ENCODE data around the gene CD27. TPM values are rescaled to one million over a fixed set of nuclear protein-coding genes. Genes with fewer than 3 reads are reported as not detected.

The CD27 gene
- total RNA-seq, 1 donor from 2014 or later: not detected

GRCh38 chr12:6463858-6464257 is 19.1 kb downstream of the CD27 start:
- TF ChIP-seq EZH2 (IDR thresholded peaks at IDR 0.05): no peak
- TF ChIP-seq CTCF (IDR thresholded peaks at IDR 0.05): no peak
- no peak for TF ChIP-seq EZH2phosphoT487 (IDR thresholded peaks at IDR 0.05)
- H3F3A ChIP-seq (ENCODE audit: low read depth): peaks cover 7% of the 10 kb centered on the region
- H3K4me3 ChIP-seq: no peak overlapping the region
- no peaks in the 10 kb centered on the region for H3K36me3 ChIP-seq
- H3K79me2 ChIP-seq (ENCODE audit: low read depth): peaks cover 6% of the 10 kb centered on the region
- H2AFZ ChIP-seq (replicated peaks): no peak overlapping the region
- H3K27ac ChIP-seq: no peak overlapping the region
- no peaks in the 10 kb centered on the region for H3K9me3 ChIP-seq (ENCODE audit: low read depth)
- H3K9me3 Mint-ChIP-seq: no peaks in the 10 kb centered on the region
- no peak overlapping the region for H3K9ac ChIP-seq
- H4K20me1 ChIP-seq (ENCODE audit: low read depth): no peaks in the 10 kb centered on the region
- no peak overlapping the region for H3K4me3 Mint-ChIP-seq
- H3K4me1 Mint-ChIP-seq: peaks cover 7% of the 10 kb centered on the region
- H3K36me3 Mint-ChIP-seq: peaks cover 11% of the 10 kb centered on the region
- no peaks in the 10 kb centered on the region for H3K27me3 ChIP-seq
- no peak overlapping the region for H3K27ac Mint-ChIP-seq
- DNase-seq (ENCODE audit: low spot score): no peak
- H3K27me3 Mint-ChIP-seq (ENCODE audit: insufficient read depth, low read depth): peaks cover 3% of the 10 kb centered on the region
- peaks cover under 1% of the 10 kb centered on the region for H3K4me1 ChIP-seq
- H3K4me2 ChIP-seq: no peak overlapping the region

- H3K9ac ChIP-seq: no peak overlapping the region
- TF ChIP-seq EZH2 (IDR thresholded peaks at IDR 0.05) (no peak), EZH2phosphoT487 (IDR thresholded peaks at IDR 0.05) (no peak), CTCF (IDR thresholded peaks at IDR 0.05) (no peak)
- no peak overlapping the region for H3K27ac ChIP-seq
- H2AFZ ChIP-seq (replicated peaks): no peak overlapping the region
- no peaks in the 10 kb centered on the region for H3K9me3 ChIP-seq (ENCODE audit: low read depth)
- no peak overlapping the region for H3K4me3 Mint-ChIP-seq
- H3K36me3 ChIP-seq: no peaks in the 10 kb centered on the region
- H3K4me1 Mint-ChIP-seq: peaks cover 13% of the 10 kb centered on the region
- H3K9me3 Mint-ChIP-seq: no peaks in the 10 kb centered on the region
- no peaks in the 10 kb centered on the region for H4K20me1 ChIP-seq (ENCODE audit: low read depth)
- peaks cover 12% of the 10 kb centered on the region for H3K79me2 ChIP-seq (ENCODE audit: low read depth)
- peaks cover 11% of the 10 kb centered on the region for H3K36me3 Mint-ChIP-seq
- no peaks in the 10 kb centered on the region for H3K27me3 ChIP-seq
- peaks cover 7% of the 10 kb centered on the region for H3F3A ChIP-seq (ENCODE audit: low read depth)
- peak overlapping the region; percentile 16 for H3K27ac Mint-ChIP-seq
- no peak overlapping the region for H3K4me3 ChIP-seq
- H3K4me2 ChIP-seq: no peak overlapping the region
- peaks cover 2% of the 10 kb centered on the region for H3K27me3 Mint-ChIP-seq (ENCODE audit: insufficient read depth, low read depth)
- peaks cover 7% of the 10 kb centered on the region for H3K4me1 ChIP-seq
- DNase-seq (ENCODE audit: low spot score): no peak
Observed at GRCh38 chr12:6464531-6464930, 19.8 kb downstream of the CD27 start.

GRCh38 chr12:6465467-6466183 is 20.9 kb downstream of the CD27 start:
- DNase-seq (ENCODE audit: low spot score): peak; percentile 82
- Histone ChIP-seq H3K27ac (no peak overlapping the region), H3K27me3 (no peaks in the 10 kb centered on the region), H3K4me1 (peaks cover 8% of the 10 kb centered on the region), H3K4me2 (no peak overlapping the region), H3K9me3 (ENCODE audit: low read depth) (no peaks in the 10 kb centered on the region), H3K36me3 (no peaks in the 10 kb centered on the region), H3K9ac (no peak overlapping the region), H3F3A (ENCODE audit: low read depth) (peaks cover 7% of the 10 kb centered on the region), H2AFZ (replicated peaks) (no peak overlapping the region), H4K20me1 (ENCODE audit: low read depth) (no peaks in the 10 kb centered on the region), H3K4me3 (no peak overlapping the region), H3K79me2 (ENCODE audit: low read depth) (peaks cover 18% of the 10 kb centered on the region)
- H3K4me1 Mint-ChIP-seq: peaks cover 18% of the 10 kb centered on the region
- peaks cover 11% of the 10 kb centered on the region for H3K36me3 Mint-ChIP-seq
- no peak overlapping the region for H3K4me3 Mint-ChIP-seq
- H3K27me3 Mint-ChIP-seq (ENCODE audit: insufficient read depth, low read depth): peaks cover 3% of the 10 kb centered on the region
- peak; percentile 83 for TF ChIP-seq CTCF (IDR thresholded peaks at IDR 0.05)
- TF ChIP-seq EZH2 (IDR thresholded peaks at IDR 0.05): no peak
- TF ChIP-seq EZH2phosphoT487 (IDR thresholded peaks at IDR 0.05): no peak
- H3K27ac Mint-ChIP-seq: no peak overlapping the region
- no peaks in the 10 kb centered on the region for H3K9me3 Mint-ChIP-seq
